ENCODE measurements around the gene SOX1.

Gene SOX1

DNA sequence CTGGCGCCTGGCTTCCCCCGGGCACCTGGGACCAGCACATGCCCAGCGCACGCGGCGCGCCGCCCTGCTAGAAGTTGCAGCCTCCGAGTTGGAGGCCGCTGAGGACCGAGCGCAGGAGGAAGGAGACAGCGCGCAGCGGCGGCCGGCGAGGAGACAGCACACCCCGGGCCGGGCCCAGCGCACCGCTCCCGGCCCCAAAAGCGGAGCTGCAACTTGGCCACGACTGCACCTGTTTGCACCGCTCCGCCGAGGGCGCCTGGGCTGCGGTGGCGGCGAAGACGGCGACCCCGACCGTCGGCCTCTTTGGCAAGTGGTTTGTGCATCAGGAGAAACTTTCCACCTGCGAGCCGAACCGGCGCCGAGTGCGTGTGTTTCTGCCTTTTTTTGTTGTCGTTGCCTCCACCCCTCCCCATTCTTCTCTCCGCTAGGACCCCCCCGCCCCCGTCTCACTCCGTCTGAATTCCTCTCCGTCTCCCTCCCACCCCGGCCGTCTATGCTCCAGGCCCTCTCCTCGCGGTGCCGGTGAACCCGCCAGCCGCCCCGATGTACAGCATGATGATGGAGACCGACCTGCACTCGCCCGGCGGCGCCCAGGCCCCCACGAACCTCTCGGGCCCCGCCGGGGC, at the start of gene SOX1:
Gene SOX1, plus strand, starts transcription at position 34 of the 626 bp plus-strand sequence. Its CDS starts 510 bp downstream, at position 544.
- DNase-seq, result peak in 2 of 10 donors; percentile 76 to 82
- intact Hi-C loops (cut with DNase I), result no loop called here

DNA sequence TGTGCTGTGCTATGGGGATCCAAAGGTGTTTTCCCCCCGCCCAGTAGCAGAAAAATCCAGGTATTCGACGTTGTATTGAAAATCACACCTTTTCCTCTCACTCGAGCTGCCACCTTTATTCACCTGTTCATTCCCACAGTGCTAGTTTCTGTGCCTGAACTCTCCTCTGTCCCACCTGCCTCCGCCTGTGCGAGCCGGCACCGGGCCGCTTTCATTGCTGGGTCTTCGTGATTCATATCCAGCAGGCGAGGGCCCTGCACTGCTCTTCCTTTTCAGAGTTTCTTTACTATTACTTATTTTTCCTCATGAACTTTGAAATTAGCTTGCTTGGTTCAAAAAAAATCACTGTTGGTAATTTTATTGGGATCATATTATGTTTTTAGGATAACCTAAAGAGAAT, 42.4 kb upstream of the SOX1 start:
- intact Hi-C loops (cut with DNase I), result no loop called here
- DNase-seq, result no peak

DNA sequence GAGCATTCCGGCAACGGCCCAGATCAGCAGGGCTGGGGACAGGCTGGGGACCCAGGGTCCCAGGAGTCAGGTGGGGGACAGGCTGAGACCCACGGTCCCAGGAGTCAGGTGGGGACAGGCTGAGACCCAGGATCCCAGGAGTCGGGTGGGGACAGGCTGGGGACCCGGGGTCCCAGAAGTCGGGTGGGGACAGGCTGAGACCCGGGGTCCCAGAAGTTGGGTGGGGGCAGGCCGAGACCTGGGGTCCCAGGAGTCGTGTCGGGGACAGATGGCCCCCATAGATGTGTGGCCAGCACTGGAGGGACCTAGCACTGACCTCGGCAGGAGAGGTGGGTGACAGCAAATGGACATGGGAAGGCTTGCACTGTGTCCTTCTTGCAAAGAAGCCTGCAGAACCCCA, 39.7 kb upstream of the SOX1 start:
- intact Hi-C loops (cut with DNase I), result no loop called here
- DNase-seq, result no peak

DNA sequence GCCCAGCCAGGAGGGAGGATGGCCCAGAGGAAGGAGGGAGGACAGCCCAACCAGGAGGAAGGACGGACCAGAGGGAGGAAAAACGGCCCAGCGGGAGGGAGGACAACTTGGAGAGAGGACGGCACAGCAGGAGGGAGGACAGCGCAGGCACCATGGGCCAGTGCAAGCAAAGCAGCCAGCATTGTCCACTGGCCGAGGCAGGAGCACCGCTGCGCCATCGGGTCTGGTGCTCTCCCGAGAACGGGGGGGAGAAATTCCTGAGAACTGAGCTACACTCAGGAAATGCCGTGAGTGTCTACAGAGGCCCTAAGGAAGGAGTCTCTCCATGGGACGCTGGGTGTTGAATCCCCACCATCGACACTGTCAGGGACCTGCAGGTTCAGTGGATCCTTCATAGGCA, 38.5 kb upstream of the SOX1 start:
- intact Hi-C loops (cut with DNase I), result no loop called here
- peak in 1 of 10 donors; percentile 72 for DNase-seq

DNA sequence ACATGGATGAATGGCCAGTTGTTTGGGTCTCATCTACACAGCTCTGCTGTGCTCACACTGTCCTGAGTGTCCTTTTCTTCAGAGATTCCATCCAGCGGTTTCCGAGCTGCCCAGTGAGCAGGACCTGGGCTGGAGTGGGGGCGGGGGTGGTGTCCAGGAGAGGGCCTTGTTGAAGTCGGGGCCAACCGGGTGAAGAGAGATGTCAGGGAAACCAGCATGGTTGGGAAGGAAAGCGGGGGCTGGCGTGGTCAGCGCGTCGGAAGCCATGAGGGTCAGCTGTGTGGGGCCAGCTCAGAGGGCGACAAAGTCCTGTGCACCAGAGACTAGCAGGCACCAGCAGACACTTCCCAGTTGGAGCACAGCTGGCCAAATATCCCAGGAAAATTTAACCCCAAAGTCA, 37.8 kb upstream of the SOX1 start:
- DNase-seq, result no peak

DNA sequence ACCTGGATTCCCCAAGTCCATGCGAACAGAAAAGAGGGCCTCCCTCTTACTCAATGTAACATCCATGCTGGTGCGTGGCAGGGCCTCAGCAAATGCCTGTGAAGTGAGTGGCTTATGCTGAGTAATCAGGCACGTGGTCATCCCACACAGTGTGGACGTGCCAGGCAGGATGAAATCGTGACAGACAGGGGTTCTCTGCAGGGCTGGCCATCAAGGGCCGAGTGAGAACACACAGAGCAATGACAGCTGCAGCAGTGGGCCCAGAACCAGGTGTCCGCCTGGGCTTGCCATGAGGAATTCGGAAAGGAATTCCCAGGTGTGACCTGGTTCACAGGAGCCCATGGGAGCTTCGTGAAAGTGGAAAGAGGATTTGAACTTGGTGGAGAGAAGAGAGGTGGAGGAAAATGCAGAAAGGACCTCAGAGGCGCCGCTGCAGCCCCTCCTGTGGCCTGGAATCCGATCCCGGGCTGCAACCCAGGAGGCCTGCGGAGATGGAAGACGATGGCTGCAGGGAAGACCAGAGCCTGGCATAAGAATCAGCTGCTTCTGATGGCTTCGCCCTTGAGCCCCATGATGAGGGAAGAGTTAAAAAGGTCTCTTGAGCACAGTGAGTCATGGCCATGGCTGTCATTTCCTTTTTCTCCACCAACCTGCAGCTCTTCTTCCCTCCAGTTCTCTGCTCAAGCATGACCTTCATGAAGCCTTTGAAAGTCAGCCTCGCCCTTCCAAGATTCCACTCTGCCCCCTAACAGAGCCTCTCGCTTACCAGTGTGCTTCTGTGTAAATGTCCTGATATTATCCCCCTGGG, 34.6 kb upstream of the SOX1 start:
- no peak for DNase-seq
- intact Hi-C loops (cut with DNase I), result no loop called here

More for the DNA sequence above, 37.8 kb upstream of the SOX1 start:
- intact Hi-C loops (cut with DNase I), result no loop called here

DNA sequence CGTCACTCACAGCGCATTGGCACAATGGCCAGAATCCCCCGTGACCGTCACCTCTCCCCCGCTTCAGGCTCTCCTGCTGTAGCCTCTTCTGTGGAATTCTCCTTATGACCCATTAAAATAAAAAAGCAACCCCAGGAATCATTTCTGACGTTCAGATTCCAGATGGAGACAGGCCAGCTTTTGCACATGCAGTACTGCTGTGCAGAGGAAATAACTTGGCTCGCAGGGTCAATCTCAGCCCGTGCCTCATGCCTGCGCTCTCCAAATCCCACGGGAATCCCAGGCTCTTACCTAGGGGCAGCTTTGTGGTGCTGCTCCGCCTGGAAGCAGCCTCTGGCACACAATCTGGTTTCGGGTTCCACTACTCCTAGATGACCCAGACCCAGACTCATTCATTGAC, 32.7 kb upstream of the SOX1 start:
- intact Hi-C loops (cut with DNase I), result no loop called here
- DNase-seq, result no peak

DNA sequence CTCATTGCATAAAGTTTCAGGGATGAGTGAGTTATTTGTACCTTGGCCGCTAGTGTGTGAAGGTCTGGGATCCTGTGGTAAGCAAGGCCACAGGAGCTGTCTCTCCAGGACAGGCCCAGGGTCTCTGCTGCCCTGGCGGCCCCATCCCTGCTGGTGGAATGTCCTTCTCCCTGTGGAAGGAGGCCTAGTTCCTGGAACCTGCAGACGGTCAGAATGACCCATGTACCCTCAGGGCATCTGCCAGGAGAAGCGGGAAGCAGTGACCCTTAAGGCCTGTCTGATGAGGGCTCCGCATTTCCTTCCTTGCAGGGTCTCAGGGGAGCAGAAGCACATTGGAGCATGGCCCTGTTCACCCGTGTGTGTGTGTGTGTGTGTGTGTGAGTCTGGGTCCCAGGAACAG, 32.1 kb upstream of the SOX1 start:
- intact Hi-C loops (cut with DNase I), result no loop called here
- DNase-seq, result no peak

DNA sequence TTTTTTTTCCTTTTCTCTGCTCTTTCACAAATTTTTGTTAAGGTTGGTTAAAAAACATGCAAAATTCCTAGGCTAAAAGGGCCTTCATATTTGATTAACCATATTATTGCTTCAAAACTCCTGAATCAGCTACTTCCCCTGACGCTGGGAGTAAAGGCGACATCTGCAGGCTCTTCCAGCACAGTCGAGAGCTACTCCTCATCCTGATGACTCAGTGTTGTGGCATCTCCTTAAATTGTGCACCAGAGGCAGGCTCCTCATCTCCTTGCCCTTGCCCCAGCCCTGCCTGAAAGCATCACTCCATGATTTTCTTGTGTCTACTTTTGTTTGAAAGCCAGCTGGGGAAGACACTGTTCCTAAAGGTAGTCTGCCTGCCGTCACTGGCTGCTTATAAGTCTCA, 24.5 kb upstream of the SOX1 start:
- no peak for DNase-seq
- intact Hi-C loops (cut with DNase I), result no loop called here

DNA sequence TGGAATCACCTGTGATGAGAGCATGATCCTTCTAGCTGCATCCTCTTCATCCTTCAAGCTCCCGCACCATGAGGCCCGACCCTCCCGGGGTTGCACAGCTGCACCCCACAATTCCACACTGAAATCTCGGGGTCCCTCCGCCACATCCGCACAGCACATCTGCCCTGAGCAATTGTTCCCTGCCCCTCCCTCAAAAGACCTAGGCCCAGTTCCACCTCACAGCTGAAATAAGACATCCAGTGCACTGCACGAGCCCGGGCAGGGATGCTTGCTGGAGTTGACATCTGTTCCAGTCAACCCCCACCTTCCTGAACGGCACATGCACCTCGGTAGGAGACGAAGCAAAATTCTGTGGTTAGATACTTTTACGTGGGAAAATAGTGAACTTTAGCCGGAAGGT, 14.7 kb upstream of the SOX1 start:
- DNase-seq, result peak in 1 of 10 donors; percentile 65
- intact Hi-C loops (cut with DNase I), result loop anchor here (5.0 kb wide), 1 partner anchor 520 kb away; no protein-coding TSS in a partner anchor

DNA sequence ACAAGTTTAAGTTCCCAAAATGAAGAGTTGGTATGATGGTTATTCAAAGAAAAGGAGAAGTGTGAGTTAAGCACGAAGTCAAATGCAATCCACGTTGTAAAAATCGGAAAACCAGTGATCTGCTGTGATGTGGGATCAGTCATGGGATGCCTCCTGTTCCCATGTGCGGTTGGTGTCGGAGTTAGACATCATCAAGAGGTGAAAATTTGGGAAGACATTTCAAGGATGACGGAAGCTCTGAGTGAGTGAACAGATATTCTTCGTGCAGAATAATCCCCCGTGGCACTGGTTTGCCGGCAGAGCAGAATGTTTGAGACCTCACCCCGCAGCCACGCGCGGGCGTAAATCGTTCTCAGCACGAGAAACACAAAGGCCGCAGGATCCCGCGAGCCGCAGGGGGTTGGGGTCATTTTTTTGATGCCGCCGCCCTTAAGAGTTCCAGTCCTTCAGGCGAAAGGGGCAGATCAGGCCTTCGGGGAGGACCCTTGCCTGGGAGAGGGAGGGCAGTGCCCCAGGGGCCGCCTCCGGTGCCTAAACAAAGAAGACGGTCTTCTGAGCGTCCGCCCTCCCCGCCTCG, 13.7 kb upstream of the SOX1 start:
- intact Hi-C loops (cut with DNase I), result loop anchor here (5.0 kb wide), 1 partner anchor 521 kb away; no protein-coding TSS in a partner anchor
- peak in 1 of 10 donors; percentile 66 for DNase-seq

DNA sequence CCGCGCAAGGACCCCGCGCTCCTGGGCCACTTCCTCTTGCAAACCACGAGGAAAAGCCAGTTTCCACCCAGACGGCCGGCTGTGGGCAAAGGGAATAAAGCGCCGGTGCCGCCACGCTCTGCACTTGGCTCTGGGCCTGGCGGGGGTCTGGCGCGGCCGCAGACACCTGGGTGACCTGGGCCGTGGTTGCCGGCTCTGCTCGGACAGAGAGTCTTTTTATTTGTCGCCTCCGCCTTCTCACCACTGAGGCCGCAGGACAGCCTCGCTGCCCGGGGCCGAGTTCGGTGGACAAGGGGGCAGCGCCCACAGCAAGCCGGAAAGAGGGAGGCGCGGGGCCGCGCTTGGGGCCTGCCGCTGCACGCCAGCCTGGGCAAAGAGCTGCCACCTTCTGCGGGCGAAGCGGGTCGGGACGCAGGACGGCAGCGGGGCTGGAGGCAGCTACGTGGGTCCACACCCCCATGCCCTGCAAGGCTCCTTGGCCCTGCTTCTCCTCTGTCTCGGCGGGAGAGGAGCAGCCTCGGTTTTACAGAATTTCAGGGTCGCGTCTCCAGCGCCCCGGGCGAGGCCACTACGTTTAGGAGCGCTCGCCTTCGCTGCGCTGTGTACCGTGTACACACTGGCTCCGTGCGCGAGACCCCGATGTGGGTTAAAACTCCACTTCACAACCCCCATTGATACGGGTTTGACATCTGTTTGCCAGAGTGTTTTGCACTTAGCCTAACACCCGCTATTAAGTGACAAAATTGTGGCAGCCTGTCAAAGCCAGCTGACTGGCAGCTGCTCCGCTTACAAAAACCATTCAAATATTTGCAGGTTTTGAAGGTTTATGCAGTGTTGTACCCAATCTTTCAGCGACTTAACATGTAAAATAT, 13.0 kb upstream of the SOX1 start:
- peak in 2 of 10 donors; percentile 82 for DNase-seq
- intact Hi-C loops (cut with DNase I), result loop anchor here (5.0 kb wide), 1 partner anchor 522 kb away; no protein-coding TSS in a partner anchor

DNA sequence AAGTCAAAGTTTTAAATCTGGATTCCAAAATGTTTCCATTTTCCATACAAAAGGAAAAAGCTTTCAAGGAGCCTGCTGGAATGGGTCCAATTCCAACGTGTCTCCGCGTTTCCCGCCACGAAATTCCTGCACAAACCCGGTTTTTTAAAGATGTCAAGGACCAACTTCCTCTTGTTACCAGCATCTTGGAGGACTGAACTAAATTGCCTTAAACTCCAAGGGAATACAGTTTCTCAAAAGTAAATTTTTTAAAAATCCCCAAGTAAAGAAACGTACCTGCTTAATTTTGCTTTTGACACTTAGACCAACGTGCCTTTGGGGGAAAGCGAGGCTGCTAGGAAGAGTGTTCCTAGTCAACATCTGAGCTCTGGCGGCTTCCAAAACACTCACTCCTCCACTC, 12.3 kb upstream of the SOX1 start:
- DNase-seq, result no peak
- intact Hi-C loops (cut with DNase I), result loop anchor here (5.0 kb wide), 1 partner anchor 522 kb away; no protein-coding TSS in a partner anchor

DNA sequence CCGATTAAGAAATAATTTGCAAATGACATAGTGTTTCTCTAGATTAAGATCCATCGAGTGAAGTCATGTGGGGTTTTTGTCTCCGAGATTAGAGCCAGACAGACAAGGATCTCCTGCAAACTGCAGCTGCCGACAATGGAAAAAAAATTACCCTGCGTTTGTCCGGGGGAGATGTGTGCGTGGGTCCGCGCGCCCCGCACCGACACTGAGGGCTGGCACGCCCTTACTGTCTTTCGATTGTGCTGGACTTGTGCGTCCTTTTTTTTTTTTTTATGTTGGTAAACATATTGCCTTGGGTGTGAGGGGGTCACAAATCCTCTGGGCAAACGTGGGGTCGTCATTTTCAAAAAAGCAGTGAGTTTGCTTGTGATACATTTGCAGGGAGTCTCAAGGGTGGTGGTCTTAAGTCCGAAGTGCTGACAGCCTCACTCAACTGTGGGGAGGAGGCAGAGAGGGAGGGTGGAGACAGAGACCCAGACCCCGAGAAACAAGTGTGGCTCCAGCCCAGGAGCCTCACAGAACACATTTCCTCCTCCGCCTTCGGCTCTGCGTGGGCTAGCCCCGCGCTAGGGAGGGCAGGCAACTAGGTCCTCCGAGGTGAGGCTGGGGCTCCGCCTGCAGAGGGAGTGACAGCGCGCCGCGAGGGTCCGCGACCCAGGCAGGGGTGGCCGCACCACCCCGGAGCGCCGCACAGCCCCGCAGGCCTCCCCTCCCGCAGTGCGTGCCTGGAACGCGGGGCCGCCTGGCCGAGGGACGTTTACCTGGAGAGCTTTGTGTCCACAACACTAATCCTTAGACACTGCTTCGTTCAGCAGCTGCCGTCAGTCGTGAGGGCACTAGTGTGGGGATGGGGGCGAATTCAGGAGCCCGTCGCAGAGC, 11.7 kb upstream of the SOX1 start:
- intact Hi-C loops (cut with DNase I), result no loop called here
- DNase-seq, result peak in 1 of 10 donors; percentile 78

DNA sequence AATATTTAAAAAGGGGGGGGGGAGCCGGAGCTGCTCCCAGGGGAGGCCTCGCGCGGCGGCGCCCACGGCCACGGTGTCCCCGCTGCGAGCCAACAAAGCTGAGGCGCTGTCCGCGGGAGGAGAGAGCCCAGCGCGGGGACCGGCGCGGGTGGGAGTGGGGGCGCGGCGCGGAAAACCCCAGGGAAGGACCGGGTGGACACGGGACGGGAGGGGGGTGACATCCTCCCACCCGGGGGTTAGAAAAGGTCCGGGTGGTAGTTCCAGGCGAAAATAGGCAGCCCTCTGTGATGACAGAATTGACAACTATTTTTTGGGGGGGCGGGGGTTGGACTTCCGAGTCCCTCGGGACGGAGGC, 11.1 kb upstream of the SOX1 start:
- DNase-seq, result peak in 1 of 10 donors; percentile 69
- intact Hi-C loops (cut with DNase I), result no loop called here

DNA sequence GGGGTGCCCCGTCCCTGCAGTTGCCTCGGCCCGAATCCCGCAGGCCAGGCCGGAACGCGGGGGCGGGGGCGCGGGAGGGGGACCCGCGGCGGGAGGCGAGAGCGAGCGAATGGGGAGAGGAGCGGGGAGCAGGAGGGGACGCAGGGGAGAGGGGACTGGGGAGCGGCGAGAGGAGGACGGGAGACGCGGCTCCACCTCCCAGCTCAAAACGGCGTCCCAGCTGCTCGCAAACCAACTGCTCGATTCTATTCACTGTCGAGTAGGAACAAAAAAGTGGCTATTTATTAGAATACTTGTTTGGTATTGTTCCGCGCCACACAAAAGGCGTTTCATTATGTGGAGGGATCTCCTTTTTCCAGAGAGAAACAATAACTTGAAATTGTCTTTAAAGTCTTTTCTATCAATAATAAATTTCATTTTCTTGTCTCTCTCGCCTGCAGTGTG, 10.6 kb upstream of the SOX1 start:
- peak in 2 of 10 donors; percentile 85 to 88 for DNase-seq
- intact Hi-C loops (cut with DNase I), result no loop called here

DNA sequence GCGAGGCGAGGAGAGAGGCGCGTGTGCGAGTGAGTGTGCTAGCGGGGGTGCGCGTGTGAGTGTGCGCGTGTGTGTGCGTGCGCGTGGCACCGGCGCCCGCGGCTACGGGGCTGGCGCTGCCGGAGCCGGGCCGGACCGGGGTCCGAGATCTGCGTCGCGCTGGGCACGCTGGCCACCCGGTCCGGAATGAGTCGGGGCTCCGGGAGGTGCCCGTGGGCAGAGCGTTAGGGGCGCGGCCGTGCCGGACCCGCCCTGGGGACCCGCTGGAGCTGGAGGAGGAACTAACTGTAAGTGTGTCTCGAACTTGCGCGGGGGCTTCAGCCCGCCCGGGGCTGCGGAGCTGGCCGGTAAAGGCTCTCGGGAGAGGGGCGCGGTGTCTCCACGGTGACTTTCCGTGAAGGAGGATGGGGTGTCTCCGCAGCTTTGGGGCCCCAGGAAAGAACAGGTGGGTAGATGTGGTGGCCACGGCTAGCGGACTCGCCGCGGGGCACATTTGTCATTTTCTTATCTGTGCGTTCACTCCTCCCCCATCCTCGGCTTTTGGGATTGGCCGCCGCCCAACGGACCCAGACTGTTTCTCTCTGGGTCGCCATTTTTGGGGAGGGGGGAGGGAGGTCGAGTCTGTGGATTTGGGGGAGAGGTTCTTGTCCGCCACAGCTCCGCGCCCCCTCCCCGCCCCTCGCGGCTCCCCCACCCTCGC, 10.1 kb upstream of the SOX1 start:
- intact Hi-C loops (cut with DNase I), result no loop called here
- peak in 2 of 10 donors; percentile 58 to 75 for DNase-seq

DNA sequence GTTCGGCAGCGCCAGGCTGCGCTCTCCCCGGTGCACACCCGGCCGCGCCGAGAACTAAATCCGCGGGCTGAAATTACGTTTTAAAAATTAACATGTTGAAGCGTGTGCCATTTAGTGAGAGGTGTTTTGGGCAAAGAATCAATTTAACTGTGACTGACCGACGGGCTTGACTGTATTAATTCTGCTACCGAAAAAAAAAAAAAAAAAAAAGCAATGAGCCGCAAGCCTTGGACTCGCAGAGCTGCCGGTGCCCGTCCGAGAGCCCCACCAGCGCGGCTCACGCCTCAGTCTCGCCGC, 9.6 kb upstream of the SOX1 start:
- intact Hi-C loops (cut with DNase I), result no loop called here

More for the DNA sequence above, 9.6 kb upstream of the SOX1 start:
- DNase-seq, result no peak

Data from posterior cingulate gyrus (tissue), 11 donors.